ENCODE data around the gene TMCO1. TPM values are rescaled to one million over a fixed set of nuclear protein-coding genes. Genes with fewer than 3 reads are reported as not detected.

The TMCO1 gene
- total RNA-seq, 4 donors from 2014 or later = 31.5 to 65.5 (median 45.5) TPM

DNA sequence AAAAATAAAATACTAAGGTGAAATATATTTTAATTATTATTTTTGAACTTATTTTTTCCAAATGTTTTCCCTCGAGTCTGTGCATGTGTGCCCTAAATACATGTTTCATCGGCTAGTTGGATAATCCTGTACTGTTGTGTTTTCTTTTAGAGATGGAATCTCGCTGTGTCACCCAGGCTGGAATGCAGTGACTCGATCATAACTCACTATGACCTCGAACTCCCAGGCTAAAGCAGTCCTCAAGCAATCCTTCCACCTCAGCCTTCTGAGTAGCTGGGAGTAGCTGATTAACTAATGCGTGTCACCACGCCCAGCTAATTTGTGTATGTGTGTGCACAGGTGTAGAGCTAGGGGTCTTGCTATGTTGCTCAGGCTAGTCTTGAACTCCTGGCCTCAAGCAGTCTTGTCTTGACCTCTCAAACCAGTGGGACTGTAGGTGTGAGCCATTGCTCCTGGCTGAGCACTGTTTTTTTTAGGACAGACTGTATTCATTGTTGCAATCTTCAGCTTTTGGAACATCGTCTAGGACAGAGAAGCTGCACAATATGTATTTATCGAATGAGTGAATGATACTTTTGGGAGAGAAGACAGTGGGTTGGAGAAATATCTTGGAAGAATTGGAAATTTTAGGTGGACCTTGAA, 4.8 kb upstream of the TMCO1 start:
- TF ChIP-seq EP300 (IDR thresholded peaks at IDR 0.05) = no peak
- no peak for TF ChIP-seq CTCF (IDR thresholded peaks at IDR 0.05)
- no peak for TF ChIP-seq POLR2A (IDR thresholded peaks at IDR 0.05)
- WGBS, 2 donors = 78 to 84% methylated on average over 9 of the region's 9 CpGs
- no peak overlapping the region for H3K27ac ChIP-seq

DNA sequence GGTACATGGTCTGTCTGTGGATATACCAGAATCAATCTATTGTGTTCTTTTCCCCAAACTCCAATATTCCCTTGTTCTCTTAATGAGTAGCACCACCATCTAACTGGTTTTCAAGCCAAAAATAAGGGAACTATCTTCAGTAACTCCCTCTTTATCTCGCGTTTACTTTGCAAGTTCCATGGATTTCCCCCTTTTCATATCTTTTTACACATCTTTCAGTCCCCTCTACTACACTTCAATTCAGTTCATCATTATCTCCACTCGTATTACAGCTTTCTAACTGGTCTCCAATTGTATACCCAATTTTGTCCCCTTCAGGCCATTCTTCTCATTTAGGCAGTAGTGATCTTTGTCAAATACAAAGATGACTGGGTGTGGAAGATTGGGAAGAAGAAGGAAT, 4.1 kb upstream of the TMCO1 start:
- Histone ChIP-seq H3K27me3 (no peaks in the 10 kb centered on the region), H3K9me3 (no peaks in the 10 kb centered on the region), H3K4me1 (peaks cover 0 to 21% (median 8%) of the 10 kb centered on the region in 4 donors), H3K36me3 (peaks cover 0 to 15% (median 0%) of the 10 kb centered on the region in 3 donors), H3K27ac (no peak overlapping the region), H3K4me3 (no peak overlapping the region)
- TF ChIP-seq EP300 (IDR thresholded peaks at IDR 0.05) (no peak), CTCF (IDR thresholded peaks at IDR 0.05) (no peak), POLR2A (IDR thresholded peaks at IDR 0.05) (no peak)
- WGBS, 2 donors = 84 to 91% methylated on average over 3 of the region's 3 CpGs
- no peak for DNase-seq (ENCODE audit: low spot score in 2 of 2)

More for the DNA sequence above, 4.8 kb upstream of the TMCO1 start:
- no peak for DNase-seq (ENCODE audit: low spot score in 2 of 2)
- H3K9me3 ChIP-seq = no peaks in the 10 kb centered on the region
- H3K36me3 ChIP-seq = peaks cover 0 to 14% (median 0%) of the 10 kb centered on the region in 3 donors
- H3K4me3 ChIP-seq = no peak overlapping the region
- no peaks in the 10 kb centered on the region for H3K27me3 ChIP-seq
- H3K4me1 ChIP-seq = peaks cover 0 to 15% (median 4%) of the 10 kb centered on the region in 4 donors

DNA sequence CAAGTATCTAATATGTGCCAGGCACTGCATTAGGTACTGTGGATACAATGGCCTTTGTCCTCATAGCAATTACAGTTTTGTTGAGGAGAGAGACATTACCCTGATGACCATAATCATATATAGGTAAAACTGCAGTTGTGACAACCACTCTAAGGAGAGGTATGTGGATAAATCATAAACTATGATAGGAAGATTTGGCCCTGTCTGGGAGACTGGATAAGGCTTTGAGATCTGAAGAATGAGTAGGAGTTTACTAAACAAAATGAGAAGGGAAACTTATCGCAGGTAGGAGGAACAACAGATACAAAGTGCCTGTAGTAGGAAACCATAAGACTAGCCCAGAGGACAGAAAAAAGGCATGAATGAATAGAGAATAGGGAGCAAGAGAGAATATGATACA, 4.4 kb downstream of the TMCO1 start:
- Histone ChIP-seq H3K27me3 (no peaks in the 10 kb centered on the region), H3K9me3 (no peaks in the 10 kb centered on the region), H3K36me3 (peaks cover 0 to 52% (median 0%) of the 10 kb centered on the region in 3 donors), H3K27ac (no peak overlapping the region), H3K4me1 (peaks cover 0 to 44% (median 15%) of the 10 kb centered on the region in 4 donors), H3K4me3 (no peak overlapping the region)
- 96 to 98% methylated on average over 1 of the region's 1 CpG for WGBS, 2 donors
- TF ChIP-seq POLR2A (IDR thresholded peaks at IDR 0.05) (no peak), CTCF (IDR thresholded peaks at IDR 0.05) (no peak), EP300 (IDR thresholded peaks at IDR 0.05) (no peak)
- no peak for DNase-seq (ENCODE audit: low spot score in 2 of 2)

DNA sequence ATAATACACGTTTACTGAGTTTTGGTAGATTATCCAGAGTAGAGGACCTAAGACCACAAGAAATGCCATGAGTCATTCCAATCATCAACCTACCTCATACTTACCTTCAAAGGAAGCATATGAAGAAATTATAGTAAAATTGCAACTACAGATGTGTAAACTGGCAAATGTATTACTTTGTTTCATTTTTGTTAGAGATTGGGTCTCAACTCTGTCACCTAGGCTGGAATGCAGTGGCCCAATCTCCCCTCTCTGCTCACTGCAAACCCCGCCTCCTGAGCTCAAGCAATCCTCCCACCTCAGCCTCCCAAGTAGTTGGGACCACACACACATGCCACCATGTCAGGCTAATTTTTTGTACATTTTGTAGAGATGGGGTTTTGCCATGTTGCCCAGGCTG, 5.2 kb downstream of the TMCO1 start:
- peaks cover 0 to 52% (median 0%) of the 10 kb centered on the region in 3 donors for H3K36me3 ChIP-seq
- 87 to 89% methylated on average over 2 of the region's 2 CpGs for WGBS, 2 donors

More for the DNA sequence above, 5.2 kb downstream of the TMCO1 start:
- no peaks in the 10 kb centered on the region for H3K27me3 ChIP-seq
- H3K9me3 ChIP-seq = no peaks in the 10 kb centered on the region
- no peak overlapping the region for H3K4me3 ChIP-seq
- peaks cover 0 to 48% (median 15%) of the 10 kb centered on the region in 4 donors for H3K4me1 ChIP-seq
- TF ChIP-seq EP300 (IDR thresholded peaks at IDR 0.05) (no peak), POLR2A (IDR thresholded peaks at IDR 0.05) (no peak), CTCF (IDR thresholded peaks at IDR 0.05) (no peak)
- no peak for DNase-seq (ENCODE audit: low spot score in 2 of 2)
- no peak overlapping the region for H3K27ac ChIP-seq
